GM13976 (cell line): ENCODE data around the gene OSBPL10.

Experiments
- DNase-seq: peaks from one replicate; pipeline ENCODE4 v3.0.0; 2012; ENCODE audit warnings: low spot score
- CTCF ChIP-seq: IDR thresholded peaks from 2 replicates; pipeline ENCODE4 v1.5.1; 2012; ENCODE audit warnings: borderline replicate concordance, mild to moderate bottlenecking; ENCODE audit not compliant: insufficient read depth; ENCODE audit errors: extremely low read depth, missing control alignments, control extremely low read depth
- in situ Hi-C: fragments of 300-500 bp; cut with MboI; formaldehyde crosslinking; loops from one replicate; pipeline ENCODE4 v1.12.0; 2022; ENCODE audit warnings: low sequenced_read_pairs, mixed read lengths, inconsistent platforms; ENCODE audit not compliant: unreplicated experiment

The OSBPL10 gene

DNA sequence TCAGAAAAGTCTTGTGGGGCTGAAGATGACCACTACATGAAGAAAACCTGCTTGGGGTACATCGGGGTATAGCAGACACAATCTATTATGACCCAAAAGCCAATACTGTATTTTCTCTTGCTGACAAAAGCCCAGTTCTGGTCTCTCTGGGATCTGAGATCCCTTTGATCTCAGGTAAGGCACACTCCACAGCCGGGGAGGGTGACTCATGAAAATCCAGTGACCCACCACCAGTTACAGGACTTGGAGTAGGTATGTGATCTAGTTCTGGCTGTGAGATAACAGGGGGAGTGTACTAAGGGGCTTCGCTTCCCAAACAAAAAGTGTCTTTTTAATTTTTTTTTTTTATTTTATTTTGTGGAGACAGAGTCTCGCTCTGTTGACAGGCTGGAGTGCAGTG is 255.1 kb downstream of the OSBPL10 start:
- no peak for DNase-seq
- in situ Hi-C loops = no loop called here
- no peak for TF ChIP-seq CTCF

GRCh38 chr3:31725568-31725967 is 255.5 kb downstream of the OSBPL10 start:
- in situ Hi-C loops = no loop called here
- no peak for TF ChIP-seq CTCF

GRCh38 chr3:31724651-31725050 is 256.4 kb downstream of the OSBPL10 start:
- DNase-seq = peak; percentile 18
- TF ChIP-seq CTCF = no peak
- in situ Hi-C loops = no loop called here

More at GRCh38 chr3:31725568-31725967, 255.5 kb downstream of the OSBPL10 start:
- DNase-seq = no peak

DNA sequence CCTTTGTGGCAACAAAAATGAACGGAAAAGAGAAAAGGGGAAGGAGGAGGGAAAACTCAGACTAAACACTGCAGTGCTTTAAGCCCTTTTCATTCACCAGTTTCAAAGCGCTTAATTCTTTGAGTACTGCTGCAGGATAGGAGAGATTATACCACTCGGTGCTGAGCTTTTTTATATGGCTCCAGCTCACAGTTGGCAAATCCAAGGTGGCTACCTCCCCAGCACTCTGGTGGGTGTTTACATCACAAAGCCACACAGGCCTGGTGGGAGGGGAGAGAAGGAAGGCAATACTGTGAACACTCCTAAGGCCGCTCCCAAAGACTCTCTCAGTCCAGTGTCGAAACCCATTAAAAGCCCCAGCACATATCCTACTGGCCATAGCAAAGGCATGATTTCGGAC is 256.9 kb downstream of the OSBPL10 start:
- in situ Hi-C loops = no loop called here
- no peak for DNase-seq
- TF ChIP-seq CTCF = no peak

DNA sequence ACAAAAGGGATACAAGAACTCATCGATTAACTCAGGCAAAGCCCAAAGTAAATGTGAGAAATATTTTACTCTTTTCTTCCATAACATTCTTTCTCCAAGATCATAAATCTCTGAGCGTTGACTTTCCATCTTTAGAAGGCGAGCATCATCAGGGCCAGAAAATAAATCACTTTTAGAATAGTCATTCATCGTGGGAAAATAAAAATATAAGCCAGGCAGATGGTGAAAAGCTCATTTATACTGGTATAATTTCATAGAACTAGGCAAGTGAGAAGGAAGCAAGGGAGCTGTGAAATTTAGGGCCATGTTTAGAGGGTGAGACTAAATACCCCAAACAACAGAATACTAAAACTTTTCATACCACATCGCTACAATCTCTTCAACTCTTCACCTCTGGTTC is 257.4 kb downstream of the OSBPL10 start:
- no peak for TF ChIP-seq CTCF
- no peak for DNase-seq
- in situ Hi-C loops = no loop called here

DNA sequence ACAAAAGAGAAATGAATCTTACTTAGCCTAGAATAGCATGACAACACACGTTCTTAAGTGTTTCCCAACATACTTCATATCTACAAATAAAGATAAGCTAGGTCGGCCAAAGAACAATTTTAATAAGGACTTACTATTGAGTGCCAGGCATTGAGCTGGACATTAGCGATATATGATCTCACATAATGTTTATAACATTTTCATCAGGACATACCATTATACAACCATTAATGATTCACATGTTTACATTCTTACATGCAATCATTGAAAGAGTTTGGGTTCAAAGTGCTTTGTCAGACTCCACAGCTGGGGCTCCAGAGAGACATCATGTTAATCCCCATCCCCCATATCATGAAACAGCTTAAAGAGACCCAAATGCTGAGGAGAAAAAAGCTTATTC is 259.4 kb downstream of the OSBPL10 start:
- TF ChIP-seq CTCF = no peak
- in situ Hi-C loops = no loop called here
- DNase-seq = no peak
